ENCODE results near the gene KREMEN2. TPM values are rescaled to one million over a fixed set of nuclear protein-coding genes. Genes with fewer than 3 reads are reported as not detected.

KREMEN2 gene
- total RNA-seq, 1 experiment from 2014 or later: 8.4 TPM

- H3K4me2 ChIP-seq: no peak overlapping the region
- H4K20me1 ChIP-seq (ENCODE audit: insufficient read depth): no peaks in the 10 kb centered on the region
- H3K27me3 ChIP-seq (ENCODE audit: insufficient read depth, low read depth): no peaks in the 10 kb centered on the region
- peaks cover 18% of the 10 kb centered on the region; the same call in 1 of the 2 replicates for H3K4me1 ChIP-seq (replicated peaks; ENCODE audit: insufficient read depth)
- intact Hi-C loops (cut with micrococcal nuclease; ENCODE audit: unreplicated experiment): no loop called here
- H3K9me2 ChIP-seq (ENCODE audit: insufficient read depth): no peaks in the 10 kb centered on the region
- H3F3A ChIP-seq (ENCODE audit: insufficient read depth, low read depth): peaks cover 32% of the 10 kb centered on the region; the same call in 1 of the 2 replicates
- no peaks in the 10 kb centered on the region for H3K9me3 ChIP-seq (ENCODE audit: insufficient read depth, low read depth)
- no peak for DNase-seq
- no peak overlapping the region for H3K27ac ChIP-seq
- H3K36me3 ChIP-seq (ENCODE audit: low read depth): no peaks in the 10 kb centered on the region
- POLR2A ChIA-PET (ENCODE audit: unreplicated experiment): no interaction called here
- no TSS peak for BruUV-seq (replicated peaks)
- TF ChIP-seq, protein P1, sequence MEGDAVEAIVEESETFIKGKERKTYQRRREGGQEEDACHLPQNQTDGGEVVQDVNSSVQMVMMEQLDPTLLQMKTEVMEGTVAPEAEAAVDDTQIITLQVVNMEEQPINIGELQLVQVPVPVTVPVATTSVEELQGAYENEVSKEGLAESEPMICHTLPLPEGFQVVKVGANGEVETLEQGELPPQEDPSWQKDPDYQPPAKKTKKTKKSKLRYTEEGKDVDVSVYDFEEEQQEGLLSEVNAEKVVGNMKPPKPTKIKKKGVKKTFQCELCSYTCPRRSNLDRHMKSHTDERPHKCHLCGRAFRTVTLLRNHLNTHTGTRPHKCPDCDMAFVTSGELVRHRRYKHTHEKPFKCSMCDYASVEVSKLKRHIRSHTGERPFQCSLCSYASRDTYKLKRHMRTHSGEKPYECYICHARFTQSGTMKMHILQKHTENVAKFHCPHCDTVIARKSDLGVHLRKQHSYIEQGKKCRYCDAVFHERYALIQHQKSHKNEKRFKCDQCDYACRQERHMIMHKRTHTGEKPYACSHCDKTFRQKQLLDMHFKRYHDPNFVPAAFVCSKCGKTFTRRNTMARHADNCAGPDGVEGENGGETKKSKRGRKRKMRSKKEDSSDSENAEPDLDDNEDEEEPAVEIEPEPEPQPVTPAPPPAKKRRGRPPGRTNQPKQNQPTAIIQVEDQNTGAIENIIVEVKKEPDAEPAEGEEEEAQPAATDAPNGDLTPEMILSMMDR (conservative IDR thresholded peaks at IDR 0.05): no peak
- TF ChIP-seq EZH2 (IDR thresholded peaks at IDR 0.05; ENCODE audit: low read depth): no peak
- H3K79me2 ChIP-seq (ENCODE audit: low read depth): no peaks in the 10 kb centered on the region
- H3K4me3 ChIP-seq: no peak overlapping the region
- CTCF ChIA-PET: no interaction called here
- H2AFZ ChIP-seq: no peak overlapping the region
These were observed 21.4 kb downstream of the KREMEN2 start for GRCh38 chr16:2985462-2985861.

GRCh38 chr16:2985893-2986355 is 21.8 kb downstream of the KREMEN2 start:
- Histone ChIP-seq H3K4me2 (no peak overlapping the region), H3K36me3 (ENCODE audit: low read depth) (no peaks in the 10 kb centered on the region), H4K20me1 (ENCODE audit: insufficient read depth) (no peaks in the 10 kb centered on the region), H2AFZ (no peak overlapping the region), H3K4me1 (replicated peaks; ENCODE audit: insufficient read depth) (peaks cover 20% of the 10 kb centered on the region; the same call in 1 of the 2 replicates), H3K9me3 (ENCODE audit: insufficient read depth, low read depth) (no peaks in the 10 kb centered on the region), H3K4me3 (no peak overlapping the region), H3K27ac (no peak overlapping the region), H3K79me2 (ENCODE audit: low read depth) (no peaks in the 10 kb centered on the region), H3K27me3 (ENCODE audit: insufficient read depth, low read depth) (no peaks in the 10 kb centered on the region), H3F3A (ENCODE audit: insufficient read depth, low read depth) (peaks cover 32% of the 10 kb centered on the region; the same call in 1 of the 2 replicates), H3K9me2 (ENCODE audit: insufficient read depth) (no peaks in the 10 kb centered on the region)
- ChIA-PET CTCF (no interaction called here), POLR2A (ENCODE audit: unreplicated experiment) (no interaction called here)
- intact Hi-C loops (cut with micrococcal nuclease; ENCODE audit: unreplicated experiment): no loop called here
- no peak for DNase-seq
- no TSS peak for BruUV-seq (replicated peaks)
- TF ChIP-seq EZH2 (IDR thresholded peaks at IDR 0.05; ENCODE audit: low read depth): no peak

- no peaks in the 10 kb centered on the region for H3K9me3 ChIP-seq (ENCODE audit: insufficient read depth, low read depth)
- H3K9me2 ChIP-seq (ENCODE audit: insufficient read depth): no peaks in the 10 kb centered on the region
- DNase-seq: no peak
- TF ChIP-seq EZH2 (IDR thresholded peaks at IDR 0.05; ENCODE audit: low read depth): no peak
- TF ChIP-seq, protein P1 (conservative IDR thresholded peaks at IDR 0.05): no peak
- CTCF ChIA-PET: no interaction called here
- no TSS peak for BruUV-seq (replicated peaks)
- POLR2A ChIA-PET (ENCODE audit: unreplicated experiment): no interaction called here
- intact Hi-C loops (cut with micrococcal nuclease; ENCODE audit: unreplicated experiment): no loop called here
- no peaks in the 10 kb centered on the region for H3K36me3 ChIP-seq (ENCODE audit: low read depth)
- no peak overlapping the region for H2AFZ ChIP-seq
- H3K4me3 ChIP-seq: no peak overlapping the region
- H3F3A ChIP-seq (ENCODE audit: insufficient read depth, low read depth): peaks cover 25% of the 10 kb centered on the region; the same call in 1 of the 2 replicates
- H3K27me3 ChIP-seq (ENCODE audit: insufficient read depth, low read depth): no peaks in the 10 kb centered on the region
- H3K4me2 ChIP-seq: no peak overlapping the region
- H4K20me1 ChIP-seq (ENCODE audit: insufficient read depth): no peaks in the 10 kb centered on the region
- no peak overlapping the region for H3K27ac ChIP-seq
- H3K79me2 ChIP-seq (ENCODE audit: low read depth): no peaks in the 10 kb centered on the region
- peaks cover 20% of the 10 kb centered on the region; the same call in 1 of the 2 replicates for H3K4me1 ChIP-seq (replicated peaks; ENCODE audit: insufficient read depth)
These were observed 22.6 kb downstream of the KREMEN2 start for GRCh38 chr16:2986623-2987188.

DNA sequence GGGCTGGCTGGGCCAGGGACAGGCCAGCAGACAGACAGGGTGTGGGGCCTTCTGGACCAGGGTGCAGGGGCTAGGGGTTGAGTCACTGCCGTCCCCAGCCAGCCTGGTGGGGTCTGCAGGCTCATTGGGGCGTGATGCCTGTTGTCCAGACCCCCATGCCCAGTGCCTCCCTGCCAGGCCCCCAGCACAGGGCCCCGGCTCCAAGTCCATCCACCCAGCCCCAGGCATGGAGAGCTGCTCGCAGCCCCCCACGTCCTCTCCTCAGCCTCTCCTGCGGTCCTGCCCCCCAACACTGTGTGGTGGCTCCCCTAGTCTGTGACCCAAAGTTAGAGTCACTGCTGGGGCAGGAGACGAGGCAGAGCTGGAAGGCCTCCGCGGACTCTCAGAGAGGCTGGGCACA is 23.2 kb downstream of the KREMEN2 start:
- Histone ChIP-seq H3F3A (ENCODE audit: insufficient read depth, low read depth) (peaks cover 20% of the 10 kb centered on the region; the same call in 1 of the 2 replicates), H3K9me2 (ENCODE audit: insufficient read depth) (no peaks in the 10 kb centered on the region), H4K20me1 (ENCODE audit: insufficient read depth) (no peaks in the 10 kb centered on the region), H3K9me3 (ENCODE audit: insufficient read depth, low read depth) (no peaks in the 10 kb centered on the region), H3K4me2 (no peak overlapping the region), H3K4me1 (replicated peaks; ENCODE audit: insufficient read depth) (peaks cover 20% of the 10 kb centered on the region; the same call in 1 of the 2 replicates), H2AFZ (no peak overlapping the region), H3K27ac (no peak overlapping the region), H3K4me3 (no peak overlapping the region), H3K36me3 (ENCODE audit: low read depth) (no peaks in the 10 kb centered on the region), H3K79me2 (ENCODE audit: low read depth) (no peaks in the 10 kb centered on the region), H3K27me3 (ENCODE audit: insufficient read depth, low read depth) (no peaks in the 10 kb centered on the region)
- DNase-seq: no peak
- intact Hi-C loops (cut with micrococcal nuclease; ENCODE audit: unreplicated experiment): no loop called here
- CTCF ChIA-PET: no interaction called here
- no TSS peak for BruUV-seq (replicated peaks)
- TF ChIP-seq, protein P1 (conservative IDR thresholded peaks at IDR 0.05): no peak
- TF ChIP-seq EZH2 (IDR thresholded peaks at IDR 0.05; ENCODE audit: low read depth): no peak
- POLR2A ChIA-PET (ENCODE audit: unreplicated experiment): no interaction called here

All from PC-9 (cell line).